ENCODE results near the gene NT5C1B. TPM values are rescaled to one million over a fixed set of nuclear protein-coding genes. Genes with fewer than 3 reads are reported as not detected.

The NT5C1B gene
- polyA plus RNA-seq, 2 of the 4 experiments (the other 2 are of a cell fraction): not detected

- FAIRE-seq (no peak), ATAC-seq (no peak), DNase-seq (ENCODE audit: low read depth in 1 of 2, low spot score in 1 of 2) (no peak)
- CTCF ChIA-PET: interaction anchor here (1.7 kb wide), 1 partner anchor 69 kb away, joined by 6 read pairs; no protein-coding TSS in a partner anchor
- H3K4me2 ChIP-seq: no peak overlapping the region
- H3K9me3 ChIP-seq: no peaks in the 10 kb centered on the region
- no peak overlapping the region for H3K4me3 ChIP-seq
- H3K4me1 ChIP-seq: no peaks in the 10 kb centered on the region
- POLR2A ChIA-PET: no interaction called here
- TF ChIP-seq ATOH8 (CRISPR knock-in tag; IDR thresholded peaks at IDR 0.05; ENCODE audit: low read depth) (no peak), CBX8 (IDR thresholded peaks at IDR 0.05) (no peak), HOXB13 (CRISPR knock-in tag; IDR thresholded peaks at IDR 0.05; ENCODE audit: low read depth) (no peak), SMC3 (IDR thresholded peaks at IDR 0.05) (no peak), NR3C1 (IDR thresholded peaks at IDR 0.05) (no peak), CBX2 (IDR thresholded peaks at IDR 0.05; ENCODE audit: borderline replicate concordance, low read depth) (no peak), RARB (CRISPR knock-in tag; IDR thresholded peaks at IDR 0.05) (no peak)
- WGBS (ENCODE audit: missing lambda C conversion rate): 0% methylated on average over 1 of the region's 1 CpG
- no peak overlapping the region for H3K27ac ChIP-seq
These were observed 567 bp downstream of the NT5C1B start for GRCh38 chr2:18588802-18589201.

- Histone ChIP-seq H3K4me3 (no peak overlapping the region), H3K4me1 (no peaks in the 10 kb centered on the region), H3K4me2 (no peak overlapping the region), H3K9me3 (no peaks in the 10 kb centered on the region), H3K27ac (no peak overlapping the region)
- ChIA-PET POLR2A (no interaction called here), CTCF (no interaction called here)
- DNase-seq (ENCODE audit: low read depth in 1 of 2, low spot score in 1 of 2) (no peak), ATAC-seq (no peak), FAIRE-seq (no peak)
- TF ChIP-seq CEBPB (IDR thresholded peaks at IDR 0.05) (no peak), NFE2L2 (conservative IDR thresholded peaks at IDR 0.05; ENCODE audit: low read length) (no peak), NR3C1 (IDR thresholded peaks at IDR 0.05) (no peak), TP53 (CRISPR knock-in tag; IDR thresholded peaks at IDR 0.05) (no peak), CBX8 (IDR thresholded peaks at IDR 0.05) (no peak), BHLHE40 (IDR thresholded peaks at IDR 0.05; ENCODE audit: low read depth, low read length) (no peak), KDM1A (IDR thresholded peaks at IDR 0.05; ENCODE audit: low read depth) (no peak), ELK1 (IDR thresholded peaks at IDR 0.05; ENCODE audit: low read depth, low read length) (no peak), MAX (IDR thresholded peaks at IDR 0.05) (no peak), CHD2 (IDR thresholded peaks at IDR 0.05; ENCODE audit: low read length, partially characterized antibody) (no peak), GATA3 (IDR thresholded peaks at IDR 0.05; ENCODE audit: borderline replicate concordance) (no peak), REST (IDR thresholded peaks at IDR 0.05) (no peak), PBX3 (IDR thresholded peaks at IDR 0.05) (no peak)
- 3% methylated on average over 1 of the region's 1 CpG for WGBS (ENCODE audit: missing lambda C conversion rate)
These were observed 1.3 kb downstream of the NT5C1B start for GRCh38 chr2:18588049-18588448.

- H3K27ac ChIP-seq: no peak overlapping the region
- H3K9me3 ChIP-seq: no peaks in the 10 kb centered on the region
- ATAC-seq (no peak), DNase-seq (ENCODE audit: low read depth in 1 of 2, low spot score in 1 of 2) (no peak), FAIRE-seq (no peak)
- no peak overlapping the region for H3K4me2 ChIP-seq
- CTCF ChIA-PET: no interaction called here
- POLR2A ChIA-PET: no interaction called here
- H3K4me3 ChIP-seq: no peak overlapping the region
- 50% methylated on average over 3 of the region's 3 CpGs for WGBS (ENCODE audit: missing lambda C conversion rate)
- no peaks in the 10 kb centered on the region for H3K4me1 ChIP-seq
- TF ChIP-seq CBX2 (IDR thresholded peaks at IDR 0.05; ENCODE audit: borderline replicate concordance, low read depth): no peak
- TF ChIP-seq BCL3 (IDR thresholded peaks at IDR 0.05): no peak
- TF ChIP-seq REST (IDR thresholded peaks at IDR 0.05): no peak
- TF ChIP-seq NFE2L2 (conservative IDR thresholded peaks at IDR 0.05; ENCODE audit: low read length): no peak
- TF ChIP-seq ZNF302 (CRISPR knock-in tag; IDR thresholded peaks at IDR 0.05): no peak
These were observed 3.8 kb downstream of the NT5C1B start for GRCh38 chr2:18585526-18585925.

Data from A549 (cell line).